ENCODE data around the gene DUSP16.

The DUSP16 gene

GRCh38 chr12:12539028-12539810 is 23.4 kb downstream of the DUSP16 start:
- no peak for DNase-seq (ENCODE audit: low read depth in 2 of 2)
- no peak overlapping the region for H3K4me3 ChIP-seq (replicated peaks in 1 of 2; ENCODE audit: low read depth in 2 of 2, low read length in 2 of 2)
- no peak for TF ChIP-seq CTCF (IDR thresholded peaks at IDR 0.05; ENCODE audit: low read depth, low read length)

GRCh38 chr12:12538535-12538934 is 24.1 kb downstream of the DUSP16 start:
- no peak for DNase-seq (ENCODE audit: low read depth in 2 of 2)
- no peak for TF ChIP-seq CTCF (IDR thresholded peaks at IDR 0.05; ENCODE audit: low read depth, low read length)
- H3K4me3 ChIP-seq (replicated peaks in 1 of 2; ENCODE audit: low read depth in 2 of 2, low read length in 2 of 2) = no peak overlapping the region

- TF ChIP-seq CTCF (IDR thresholded peaks at IDR 0.05; ENCODE audit: low read depth, low read length) = no peak
- no peak overlapping the region for H3K4me3 ChIP-seq (replicated peaks in 1 of 2; ENCODE audit: low read depth in 2 of 2, low read length in 2 of 2)
- no peak for DNase-seq (ENCODE audit: low read depth in 2 of 2)
Measured at GRCh38 chr12:12537421-12537820, 25.2 kb downstream of the DUSP16 start.

- no peak overlapping the region for H3K4me3 ChIP-seq (replicated peaks in 1 of 2; ENCODE audit: low read depth in 2 of 2, low read length in 2 of 2)
- TF ChIP-seq CTCF (IDR thresholded peaks at IDR 0.05; ENCODE audit: low read depth, low read length) = no peak
- no peak for DNase-seq (ENCODE audit: low read depth in 2 of 2)
Measured at GRCh38 chr12:12534975-12535374, 27.7 kb downstream of the DUSP16 start.

GRCh38 chr12:12534166-12534866 is 28.3 kb downstream of the DUSP16 start:
- no peak for DNase-seq (ENCODE audit: low read depth in 2 of 2)
- no peak overlapping the region for H3K4me3 ChIP-seq (replicated peaks in 1 of 2; ENCODE audit: low read depth in 2 of 2, low read length in 2 of 2)
- no peak for TF ChIP-seq CTCF (IDR thresholded peaks at IDR 0.05; ENCODE audit: low read depth, low read length)

- DNase-seq (ENCODE audit: low read depth in 2 of 2) = peak in 1 of 2 donors; percentile 19
- H3K4me3 ChIP-seq (replicated peaks in 1 of 2; ENCODE audit: low read depth in 2 of 2, low read length in 2 of 2) = no peak overlapping the region
- TF ChIP-seq CTCF (IDR thresholded peaks at IDR 0.05; ENCODE audit: low read depth, low read length) = no peak
Measured at GRCh38 chr12:12533238-12533829, 29.3 kb downstream of the DUSP16 start.
